MCF 10A (cell line): ENCODE results near the gene MAMSTR. TPM values are rescaled to one million over a fixed set of nuclear protein-coding genes. Genes with fewer than 3 reads are reported as not detected.

ENCODE experiments used
- BruUV-seq: library from RNA; stranded (reverse); fragments of 400-500 nt; replicated peaks from 2 replicates; lab custom pipeline; 2021; lab: Mats Ljungman, UMichigan
- CTCF ChIA-PET: fragments of 300-600 bp; sonication (Branson Sonifier 250); formaldehyde crosslinking; extraction: SDS; loops from one replicate; lab custom pipeline; 2021; ENCODE audit warnings: antibody characterized with exemption, inconsistent platforms; lab: Yijun Ruan, JAX
- POLR2A ChIA-PET: fragments of 300-600, 350-650 bp; sonication (Branson Sonifier 250); formaldehyde crosslinking; extraction: SDS; loops from one replicate; lab custom pipeline; 2020; ENCODE audit warnings: antibody characterized with exemption, inconsistent platforms; lab: Yijun Ruan, JAX
- DNase-seq: peaks from one replicate; pipeline ENCODE4 v3.0.0-alpha.2; 2018; ENCODE audit not compliant: unreplicated experiment
- H3K27ac Mint-ChIP-seq: one replicate; pipeline ENCODE4 v1.8.0; 2022; ENCODE audit warnings: mild to moderate bottlenecking, low read depth, mixed read lengths; ENCODE audit not compliant: unreplicated experiment
- H3K27me3 Mint-ChIP-seq: one replicate; pipeline ENCODE4 v1.8.0; 2022; ENCODE audit warnings: mixed read lengths; ENCODE audit not compliant: insufficient read depth, unreplicated experiment
- H3K36me3 Mint-ChIP-seq: one replicate; pipeline ENCODE4 v1.8.0; 2022; ENCODE audit warnings: mild to moderate bottlenecking, moderate library complexity, mixed read lengths; ENCODE audit not compliant: insufficient read depth, unreplicated experiment
- H3K4me1 Mint-ChIP-seq: one replicate; pipeline ENCODE4 v1.8.0; 2022; ENCODE audit warnings: mixed read lengths; ENCODE audit not compliant: insufficient read depth, unreplicated experiment
- H3K4me3 Mint-ChIP-seq: one replicate; pipeline ENCODE4 v1.8.0; 2022; ENCODE audit warnings: mild to moderate bottlenecking, moderate library complexity, mixed read lengths; ENCODE audit not compliant: unreplicated experiment
- H3K9me3 Mint-ChIP-seq: one replicate; pipeline ENCODE4 v1.8.0; 2022; ENCODE audit warnings: mixed read lengths; ENCODE audit not compliant: unreplicated experiment
- intact Hi-C: fragments of 100-400 bp; cut with micrococcal nuclease; formaldehyde crosslinking; loops from 2 replicates; pipeline ENCODE4 v1.14.1; 2022
- total RNA-seq: library from RNA; stranded (reverse); gene quantifications from 2 replicates; pipeline ENCODE4 v1.2.3, GENCODE V29; 2022
- TF ChIP-seq, protein P1 (sequence below): fragments of 200-600 bp; IDR thresholded peaks from one replicate; pipeline ENCODE4 v1.8.0; 2022; ENCODE audit warnings: antibody characterized with exemption, mild to moderate bottlenecking; ENCODE audit not compliant: unreplicated experiment

Gene MAMSTR
- total RNA-seq, 1 experiment from 2014 or later, result 0.65 TPM

DNA sequence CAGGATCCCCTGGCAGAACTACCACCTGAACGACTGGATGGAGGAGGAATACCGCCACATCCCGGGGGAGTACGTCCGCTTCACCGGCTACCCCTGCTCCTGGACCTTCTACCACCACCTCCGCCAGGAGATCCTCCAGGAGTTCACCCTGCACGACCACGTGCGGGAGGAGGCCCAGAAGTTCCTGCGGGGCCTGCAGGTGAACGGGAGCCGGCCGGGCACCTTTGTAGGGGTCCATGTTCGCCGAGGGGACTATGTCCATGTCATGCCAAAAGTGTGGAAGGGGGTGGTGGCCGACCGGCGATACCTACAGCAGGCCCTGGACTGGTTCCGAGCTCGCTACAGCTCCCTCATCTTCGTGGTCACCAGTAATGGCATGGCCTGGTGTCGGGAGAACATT lies 16.2 kb downstream of the MAMSTR start:
- no peak overlapping the region for H3K4me3 Mint-ChIP-seq
- no TSS peak for BruUV-seq
- H3K27ac Mint-ChIP-seq, result no peak overlapping the region
- no peak for DNase-seq
- intact Hi-C loops, result no loop called here
- H3K27me3 Mint-ChIP-seq, result no peaks in the 10 kb centered on the region
- no peaks in the 10 kb centered on the region for H3K36me3 Mint-ChIP-seq
- ChIA-PET CTCF (interaction anchor here (0.6 kb wide), 1 partner anchor 48 kb away, joined by 3 read pairs; no protein-coding TSS in a partner anchor), POLR2A (interaction anchor here (0.6 kb wide), 1 partner anchor 937 kb away, joined by 3 read pairs; the partner anchor contains the start of gene RRAS)
- peaks cover 7% of the 10 kb centered on the region for H3K9me3 Mint-ChIP-seq
- peaks cover 7% of the 10 kb centered on the region for H3K4me1 Mint-ChIP-seq
- TF ChIP-seq, protein P1, sequence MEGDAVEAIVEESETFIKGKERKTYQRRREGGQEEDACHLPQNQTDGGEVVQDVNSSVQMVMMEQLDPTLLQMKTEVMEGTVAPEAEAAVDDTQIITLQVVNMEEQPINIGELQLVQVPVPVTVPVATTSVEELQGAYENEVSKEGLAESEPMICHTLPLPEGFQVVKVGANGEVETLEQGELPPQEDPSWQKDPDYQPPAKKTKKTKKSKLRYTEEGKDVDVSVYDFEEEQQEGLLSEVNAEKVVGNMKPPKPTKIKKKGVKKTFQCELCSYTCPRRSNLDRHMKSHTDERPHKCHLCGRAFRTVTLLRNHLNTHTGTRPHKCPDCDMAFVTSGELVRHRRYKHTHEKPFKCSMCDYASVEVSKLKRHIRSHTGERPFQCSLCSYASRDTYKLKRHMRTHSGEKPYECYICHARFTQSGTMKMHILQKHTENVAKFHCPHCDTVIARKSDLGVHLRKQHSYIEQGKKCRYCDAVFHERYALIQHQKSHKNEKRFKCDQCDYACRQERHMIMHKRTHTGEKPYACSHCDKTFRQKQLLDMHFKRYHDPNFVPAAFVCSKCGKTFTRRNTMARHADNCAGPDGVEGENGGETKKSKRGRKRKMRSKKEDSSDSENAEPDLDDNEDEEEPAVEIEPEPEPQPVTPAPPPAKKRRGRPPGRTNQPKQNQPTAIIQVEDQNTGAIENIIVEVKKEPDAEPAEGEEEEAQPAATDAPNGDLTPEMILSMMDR, result no peak

DNA sequence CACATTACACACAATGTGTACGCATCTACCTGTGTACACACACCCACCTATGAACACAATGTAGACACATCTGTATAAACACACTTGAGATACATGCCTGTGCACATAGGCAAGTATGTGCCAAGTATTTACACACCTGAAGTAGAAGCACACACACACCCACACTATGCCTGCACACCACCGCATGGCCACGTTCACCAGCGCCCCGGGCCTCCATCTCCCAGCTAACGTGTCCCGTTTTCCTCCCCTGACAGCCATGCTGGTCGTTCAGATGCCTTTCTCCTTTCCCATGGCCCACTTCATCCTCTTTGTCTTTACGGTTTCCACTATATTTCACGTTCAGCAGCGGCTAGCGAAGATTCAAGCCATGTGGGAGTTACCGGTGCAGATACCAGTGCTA lies 16.8 kb downstream of the MAMSTR start:
- BruUV-seq, result no TSS peak
- intact Hi-C loops, result no loop called here
- peaks cover 12% of the 10 kb centered on the region for H3K4me1 Mint-ChIP-seq
- H3K36me3 Mint-ChIP-seq, result no peaks in the 10 kb centered on the region
- DNase-seq, result no peak
- TF ChIP-seq, protein P1, result no peak
- peaks cover 5% of the 10 kb centered on the region for H3K9me3 Mint-ChIP-seq
- ChIA-PET CTCF (no interaction called here), POLR2A (no interaction called here)
- no peak overlapping the region for H3K27ac Mint-ChIP-seq
- H3K27me3 Mint-ChIP-seq, result no peaks in the 10 kb centered on the region
- H3K4me3 Mint-ChIP-seq, result no peak overlapping the region

DNA sequence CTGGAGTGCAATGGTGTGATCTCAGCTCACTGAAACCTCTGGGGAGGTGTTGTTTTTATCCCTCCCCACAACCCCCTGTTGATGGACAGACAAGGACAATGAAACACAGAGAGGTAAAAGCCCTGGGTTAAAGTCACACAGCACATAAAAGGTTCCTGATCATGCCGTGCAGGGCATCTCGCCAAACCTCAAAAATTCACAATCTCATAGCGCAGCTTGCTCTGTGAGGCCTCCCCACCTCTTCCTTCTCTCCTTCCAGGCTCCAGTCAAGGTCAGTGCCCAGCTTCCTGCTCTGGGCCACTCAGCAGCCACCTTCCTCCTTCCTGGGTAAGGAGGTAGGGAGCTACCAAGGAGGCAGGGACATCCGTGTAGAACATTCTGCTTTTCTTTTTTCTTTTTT lies 21.5 kb downstream of the MAMSTR start:
- Mint-ChIP-seq H3K36me3 (no peaks in the 10 kb centered on the region), H3K27ac (peak overlapping the region; percentile 50), H3K9me3 (no peaks in the 10 kb centered on the region), H3K4me1 (peaks cover 12% of the 10 kb centered on the region), H3K4me3 (no peak overlapping the region), H3K27me3 (no peaks in the 10 kb centered on the region)
- intact Hi-C loops, result no loop called here
- BruUV-seq, result no TSS peak
- ChIA-PET POLR2A (interaction anchor here (1.1 to 1.2 kb wide), 2 partner anchors 17 to 52 kb away, joined by 3 read pairs; partner anchors contain the start of gene CA11), CTCF (no interaction called here)
- DNase-seq, result peak; percentile 75
- TF ChIP-seq, protein P1, result no peak

DNA sequence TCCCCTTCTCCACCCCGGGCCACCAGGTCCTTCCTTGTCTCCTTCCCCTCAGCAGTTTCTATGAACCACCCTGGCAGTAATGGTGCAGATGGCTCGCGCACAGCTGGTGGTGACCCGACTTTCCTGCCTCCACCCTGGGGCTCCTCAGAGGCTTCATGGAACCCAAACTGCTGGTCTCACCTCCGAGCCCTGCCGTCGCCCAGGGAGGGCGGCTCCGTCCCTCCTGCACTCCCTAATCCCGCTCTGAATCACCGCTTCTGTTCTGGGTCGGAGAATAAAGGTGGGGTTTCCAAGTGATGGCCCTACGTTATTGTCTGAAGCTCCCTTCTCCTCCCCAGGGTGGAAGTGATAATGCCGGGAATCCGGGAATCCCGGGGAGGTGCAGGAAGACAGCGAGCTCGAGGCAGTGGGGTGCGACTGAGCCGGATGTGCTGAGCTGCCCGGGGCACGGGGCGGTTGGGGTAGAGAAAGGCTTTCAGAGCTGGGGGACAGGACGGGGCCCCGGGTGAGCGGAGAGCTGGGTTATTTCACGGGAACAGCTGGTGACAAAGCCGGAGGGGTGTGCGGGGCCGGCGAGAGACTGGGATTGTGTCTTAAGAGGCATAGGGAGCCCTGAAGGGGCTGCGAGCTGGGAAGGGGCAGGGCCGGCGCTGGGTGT lies 23.0 kb downstream of the MAMSTR start:
- intact Hi-C loops, result no loop called here
- H3K4me3 Mint-ChIP-seq, result no peak overlapping the region
- no peak overlapping the region for H3K27ac Mint-ChIP-seq
- no peaks in the 10 kb centered on the region for H3K9me3 Mint-ChIP-seq
- ChIA-PET CTCF (interaction anchor here (0.6 to 1.9 kb wide), 2 partner anchors 14 to 21 kb away, joined by 5 to 6 read pairs; no protein-coding TSS in a partner anchor), POLR2A (interaction anchor here (0.6 to 1.6 kb wide), 3 partner anchors 18 to 370 kb away, joined by 3 to 5 read pairs (median 4); no protein-coding TSS in a partner anchor)
- TF ChIP-seq, protein P1, result no peak
- H3K36me3 Mint-ChIP-seq, result no peaks in the 10 kb centered on the region
- peaks cover 12% of the 10 kb centered on the region for H3K4me1 Mint-ChIP-seq
- H3K27me3 Mint-ChIP-seq, result no peaks in the 10 kb centered on the region
- no TSS peak for BruUV-seq
- no peak for DNase-seq
